Ishikawa (cell line): ENCODE results near the gene ZMYM5.
A peak's percentile ranks its signal among the peaks of the same experiment; 100 is the strongest.
"Not testable (repeated sequence)": the region's sequence is repeated elsewhere in the genome, so short reads cannot be mapped to it uniquely, and the experiment has no call there.

ENCODE experiments used
- RAD21 ChIP-seq: IDR thresholded peaks from 2 replicates; pipeline ENCODE4 v1.6.1; 2012; ENCODE audit warnings: low read depth
- TEAD4 ChIP-seq: IDR thresholded peaks from 2 replicates; pipeline ENCODE4 v1.6.1; 2012
- ZBTB7A ChIP-seq: IDR thresholded peaks from 2 replicates; pipeline ENCODE4 v1.6.1; 2012; ENCODE audit warnings: low read depth
- TF ChIP-seq, protein P1 (sequence below): IDR thresholded peaks from 2 replicates; pipeline ENCODE4 v1.6.1; 2012
- TF ChIP-seq, protein P2 (sequence below): IDR thresholded peaks from 2 replicates; pipeline ENCODE4 v1.6.1; 2012

DNA sequence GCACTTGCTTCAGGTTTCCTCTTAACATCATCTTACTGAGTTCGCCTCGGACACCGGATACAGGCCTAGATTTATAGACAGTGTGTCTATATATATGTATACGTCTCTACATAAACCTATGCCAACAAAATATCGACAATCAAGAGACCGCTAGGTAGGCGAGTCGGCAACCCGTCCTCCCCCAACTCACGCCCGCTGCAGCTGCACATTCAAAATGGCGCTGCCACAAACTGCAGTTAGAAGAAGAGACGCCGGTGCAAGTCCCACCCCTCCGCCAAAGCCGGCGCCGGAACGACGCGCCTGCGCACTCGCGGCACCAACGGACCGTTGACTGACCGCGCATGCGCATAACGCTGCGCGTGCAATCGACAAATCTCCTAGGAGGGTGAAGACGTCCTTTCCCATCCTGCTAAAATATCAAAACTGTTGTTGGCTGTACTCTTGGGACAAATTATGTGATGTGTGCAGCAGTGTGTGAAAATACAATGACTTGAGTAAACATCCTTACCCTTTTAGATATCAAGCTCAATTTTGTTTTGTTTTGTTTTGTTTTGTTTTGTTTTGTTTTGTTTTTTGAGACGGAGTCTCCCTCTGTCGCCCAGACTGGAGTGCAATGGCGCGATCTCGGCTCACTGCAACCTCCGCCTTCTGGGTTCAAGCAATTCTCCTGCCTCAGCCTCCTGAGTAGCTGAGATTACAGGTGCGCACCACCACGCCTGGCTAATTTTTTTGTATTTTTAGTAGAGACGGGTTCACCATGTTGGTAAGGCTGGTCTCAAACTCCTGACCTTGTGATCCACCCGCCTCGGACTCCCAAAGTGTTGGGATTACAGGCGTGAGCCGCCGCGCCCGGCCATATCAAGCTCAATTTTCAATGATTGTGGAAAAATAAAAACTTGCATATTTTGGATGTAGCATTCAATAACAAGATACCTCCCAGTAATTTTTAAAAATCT lies 80.4 kb downstream of the ZMYM5 start, which contains the start of gene PSPC1:
- not testable (repeated sequence) for TF ChIP-seq ZBTB7A, RAD21
- TF ChIP-seq TEAD4: 0 out of 2 replicates have a peak, but pooled peaks have one; percentile 23
- TF ChIP-seq, protein P1, sequence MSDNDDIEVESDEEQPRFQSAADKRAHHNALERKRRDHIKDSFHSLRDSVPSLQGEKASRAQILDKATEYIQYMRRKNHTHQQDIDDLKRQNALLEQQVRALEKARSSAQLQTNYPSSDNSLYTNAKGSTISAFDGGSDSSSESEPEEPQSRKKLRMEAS: peak; percentile 60
- TF ChIP-seq, protein P2, sequence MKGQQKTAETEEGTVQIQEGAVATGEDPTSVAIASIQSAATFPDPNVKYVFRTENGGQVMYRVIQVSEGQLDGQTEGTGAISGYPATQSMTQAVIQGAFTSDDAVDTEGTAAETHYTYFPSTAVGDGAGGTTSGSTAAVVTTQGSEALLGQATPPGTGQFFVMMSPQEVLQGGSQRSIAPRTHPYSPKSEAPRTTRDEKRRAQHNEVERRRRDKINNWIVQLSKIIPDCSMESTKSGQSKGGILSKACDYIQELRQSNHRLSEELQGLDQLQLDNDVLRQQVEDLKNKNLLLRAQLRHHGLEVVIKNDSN: not testable (repeated sequence)
